Stomach (tissue), 9 donors: ENCODE results near the gene GRIA1. TPM values are rescaled to one million over a fixed set of nuclear protein-coding genes. Genes with fewer than 3 reads are reported as not detected.

ENCODE experiments used
- DNase-seq, 2 donors: peaks; one replicate each; pipeline versions ENCODE4 v3.0.0 to v3.0.0-alpha.2; 2013 to 2019
- H3K27ac ChIP-seq, 5 donors: fragments of 200-600 bp in 4 of 5; sonication (generic) in 4 of 5; one replicate each; pipeline ENCODE4 v1.5.1; 2013 to 2019; ENCODE audit warnings: mild to moderate bottlenecking in 1 of 5, moderate library complexity in 1 of 5
- H3K27me3 ChIP-seq, 3 donors: fragments of 200-600 bp; sonication (generic); one replicate each; pipeline ENCODE4 v1.5.1; 2017 to 2019; ENCODE audit warnings: mixed run types in 1 of 3
- H3K36me3 ChIP-seq, 4 donors: fragments of 200-600 bp; sonication (generic); 1 replicate in 3 of 4; 2 replicates in 1 of 4; pipeline ENCODE4 v1.5.1; 2016 to 2019
- H3K4me1 ChIP-seq, 4 donors: fragments of 200-600 bp; sonication (generic); one replicate each; pipeline ENCODE4 v1.5.1; 2016 to 2019
- H3K4me3 ChIP-seq, 4 donors: fragments of 200-600 bp; sonication (generic) in 3 of 4; one replicate each; pipeline ENCODE4 v1.5.1; 2016 to 2019; ENCODE audit warnings: mild to moderate bottlenecking in 1 of 4
- H3K9me3 ChIP-seq, 4 donors: fragments of 200-600 bp; sonication (generic); one replicate each; pipeline ENCODE4 v1.5.1; 2016 to 2019
- CTCF ChIP-seq, 7 experiments: fragments of 450-650 bp in 4 of 7; fragments of 200-600 bp in 3 of 7; sonication (generic) in 3 of 7; IDR thresholded peaks; one replicate each; pipeline ENCODE4 v1.5.1; 2016 to 2019; ENCODE audit warnings: antibody characterized with exemption in 7 of 7, control low read depth in 2 of 7, mild to moderate bottlenecking in 1 of 7
- EP300 ChIP-seq: sonication (generic); formaldehyde crosslinking; IDR thresholded peaks from one replicate; pipeline ENCODE4 v1.6.1; 2017; ENCODE audit warnings: antibody characterized with exemption
- POLR2A ChIP-seq, 4 donors: fragments of 450-650 bp; IDR thresholded peaks; one replicate each; pipeline ENCODE4 v1.6.1; 2016; ENCODE audit warnings: antibody characterized with exemption in 4 of 4, control low read depth in 2 of 4, mild to moderate bottlenecking in 1 of 4, moderate library complexity in 1 of 4
- POLR2AphosphoS5 ChIP-seq, 3 donors: sonication (generic); formaldehyde crosslinking; IDR thresholded peaks; one replicate each; pipeline ENCODE4 v1.6.1; 2016; ENCODE audit warnings: antibody characterized with exemption in 3 of 3
- WGBS, 5 donors: extraction: QIAGEN DNeasy Blood & Tissue Kit in 3 of 5; methylation state at CpG; one replicate each; pipeline versions ENCODE4 v1.1.5 to v1.1.7; 2013 to 2018; 5-methylcytosine and 5-hydroxymethylcytosine counted together
- intact Hi-C: fragments of 100-400 bp; cut with DNase I; formaldehyde crosslinking; loops from one replicate; pipeline ENCODE4 v1.15.1; 2023; ENCODE audit warnings: low total_unique reads
- polyA plus RNA-seq, 3 donors: library from polyadenylated mRNA; stranded (reverse); fragments of 200-250 nt; gene quantifications; one replicate each; pipeline ENCODE4 v1.2.3, GENCODE V29; 2013
- total RNA-seq, 5 donors: library from RNA; depleted of rRNA; stranded (reverse); fragments of >200 nt; gene quantifications; one replicate each; pipeline versions ENCODE4 v1.1.0 to v1.2.3, GENCODE V29; 2014 to 2016
- donor health status: healthy with polysubstance abuse.
- donor health status: Bipolar disorder and iron deficiency.
- donor health status: healthy.

Gene GRIA1
- total and polyA plus RNA-seq, 8 donors = 0.03 to 2.6 (median 0.29) TPM; not detected in 3

GRCh38 chr5:153744751-153745150 is 254.3 kb downstream of the GRIA1 start:
- H3K36me3 ChIP-seq = no peaks in the 10 kb centered on the region
- no peaks in the 10 kb centered on the region for H3K27me3 ChIP-seq
- no peak overlapping the region for H3K27ac ChIP-seq
- H3K4me1 ChIP-seq = no peaks in the 10 kb centered on the region
- intact Hi-C loops = no loop called here
- H3K9me3 ChIP-seq = no peaks in the 10 kb centered on the region
- 72 to 84% (median 75%) methylated on average over 2 of the region's 2 CpGs for WGBS, 5 donors
- no peak overlapping the region for H3K4me3 ChIP-seq
- DNase-seq = no peak
- TF ChIP-seq POLR2A (IDR thresholded peaks at IDR 0.05) (no peak), EP300 (no peak), POLR2AphosphoS5 (IDR thresholded peaks at IDR 0.05) (no peak), CTCF (IDR thresholded peaks at IDR 0.05) (no peak)

GRCh38 chr5:153745778-153746395 is 255.4 kb downstream of the GRIA1 start:
- Histone ChIP-seq H3K4me3 (no peak overlapping the region), H3K36me3 (no peaks in the 10 kb centered on the region), H3K27me3 (no peaks in the 10 kb centered on the region), H3K4me1 (no peaks in the 10 kb centered on the region), H3K27ac (no peak overlapping the region), H3K9me3 (no peaks in the 10 kb centered on the region)
- 48 to 56% (median 52%) methylated on average over 5 of the region's 5 CpGs for WGBS, 5 donors
- peak in 1 of 2 donors; percentile 10 for DNase-seq
- no peak for TF ChIP-seq CTCF (IDR thresholded peaks at IDR 0.05)
- TF ChIP-seq POLR2AphosphoS5 (IDR thresholded peaks at IDR 0.05) = no peak
- TF ChIP-seq POLR2A (IDR thresholded peaks at IDR 0.05) = no peak
- no peak for TF ChIP-seq EP300
- intact Hi-C loops = no loop called here

DNA sequence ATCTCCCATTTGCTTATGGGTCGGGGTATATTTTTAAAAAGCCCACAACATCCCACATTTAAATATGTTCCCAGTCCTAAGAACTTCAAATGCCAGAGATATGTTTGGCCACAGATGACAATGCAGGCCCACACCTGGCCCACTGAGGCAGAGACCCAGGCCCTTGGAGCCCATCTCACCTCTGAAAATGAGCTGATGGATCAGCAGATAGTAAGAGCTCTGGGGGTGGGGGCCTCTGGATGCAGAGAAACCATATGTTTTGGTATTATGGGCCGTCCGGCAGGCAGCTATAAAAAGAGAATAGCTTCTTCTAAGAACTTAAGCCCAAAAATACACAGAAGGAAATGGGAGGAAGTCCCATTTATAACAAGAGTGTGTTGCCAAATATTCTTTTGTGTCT is 256.0 kb downstream of the GRIA1 start:
- no peak for DNase-seq
- Histone ChIP-seq H3K27me3 (no peaks in the 10 kb centered on the region), H3K9me3 (no peaks in the 10 kb centered on the region), H3K36me3 (no peaks in the 10 kb centered on the region), H3K4me3 (no peak overlapping the region), H3K27ac (no peak overlapping the region), H3K4me1 (no peaks in the 10 kb centered on the region)
- WGBS, 5 donors = 39 to 66% (median 51%) methylated on average over 3 of the region's 3 CpGs
- TF ChIP-seq POLR2AphosphoS5 (IDR thresholded peaks at IDR 0.05) = no peak
- TF ChIP-seq POLR2A (IDR thresholded peaks at IDR 0.05) = no peak
- TF ChIP-seq EP300 = no peak
- no peak for TF ChIP-seq CTCF (IDR thresholded peaks at IDR 0.05)
- intact Hi-C loops = no loop called here

- TF ChIP-seq POLR2AphosphoS5 (IDR thresholded peaks at IDR 0.05) = no peak
- TF ChIP-seq POLR2A (IDR thresholded peaks at IDR 0.05) = no peak
- no peak for TF ChIP-seq EP300
- TF ChIP-seq CTCF (IDR thresholded peaks at IDR 0.05) = no peak
- no peak overlapping the region for H3K27ac ChIP-seq
Observed at GRCh38 chr5:153748823-153749222, 258.4 kb downstream of the GRIA1 start.

More at GRCh38 chr5:153748823-153749222, 258.4 kb downstream of the GRIA1 start:
- H3K9me3 ChIP-seq = no peaks in the 10 kb centered on the region
- no peak overlapping the region for H3K4me3 ChIP-seq
- DNase-seq = no peak
- intact Hi-C loops = no loop called here
- H3K27me3 ChIP-seq = no peaks in the 10 kb centered on the region
- 84 to 94% (median 87%) methylated on average over 2 of the region's 2 CpGs for WGBS, 5 donors
- no peaks in the 10 kb centered on the region for H3K36me3 ChIP-seq
- H3K4me1 ChIP-seq = no peaks in the 10 kb centered on the region
